Lower lobe of right lung (tissue), 2 donors: ENCODE results near the gene PTPN2. TPM values are rescaled to one million over a fixed set of nuclear protein-coding genes. Genes with fewer than 3 reads are reported as not detected.

Experiments
- ATAC-seq, 2 donors: fragments of 200-7000 bp; cut with Tn5 transposase; one replicate each; pipeline ENCODE4 v1.9.1; 2020 to 2022; ENCODE audit warnings: mild to moderate bottlenecking in 2 of 2, moderate library complexity in 2 of 2
- DNase-seq: peaks from one replicate; pipeline ENCODE4 v3.0.0-alpha.2; 2020
- H3K27ac ChIP-seq: fragments of 200-600 bp; one replicate; pipeline ENCODE4 v1.8.0; 2022
- H3K27me3 ChIP-seq: fragments of 200-600 bp; one replicate; pipeline ENCODE4 v1.8.0; 2022; ENCODE audit warnings: low read depth
- H3K36me3 ChIP-seq: fragments of 200-600 bp; one replicate; pipeline ENCODE4 v1.8.0; 2022; ENCODE audit warnings: mild to moderate bottlenecking
- H3K4me1 ChIP-seq: fragments of 200-600 bp; one replicate; pipeline ENCODE4 v1.8.0; 2022
- H3K4me3 ChIP-seq: fragments of 200-600 bp; one replicate; pipeline ENCODE4 v1.8.0; 2022; ENCODE audit warnings: mild to moderate bottlenecking
- H3K9me3 ChIP-seq: fragments of 200-600 bp; one replicate; pipeline ENCODE4 v1.8.0; 2022
- intact Hi-C: fragments of 100-400 bp; cut with DNase I; formaldehyde crosslinking; loops from one replicate; pipeline ENCODE4 v1.11.0; 2022
- total RNA-seq: library from RNA; stranded (reverse); fragmentation: NEBNext Ultra II Directional; extraction: Animal tissue kit (Norgen Biotek cat#: 25700); gene quantifications from one replicate; pipeline ENCODE4 v1.2.1, GENCODE V29; 2021
- TF ChIP-seq, protein P1 (sequence below): fragments of 200-600 bp; IDR thresholded peaks from one replicate; pipeline ENCODE4 v1.8.0; 2022; ENCODE audit warnings: antibody characterized with exemption, mild to moderate bottlenecking
- donor health status: DM: no; HTN: yes; CAD: no; lungs with severe emphysema.

PTPN2 gene
- total RNA-seq, 1 donor from 2014 or later: 52.6 TPM

DNA sequence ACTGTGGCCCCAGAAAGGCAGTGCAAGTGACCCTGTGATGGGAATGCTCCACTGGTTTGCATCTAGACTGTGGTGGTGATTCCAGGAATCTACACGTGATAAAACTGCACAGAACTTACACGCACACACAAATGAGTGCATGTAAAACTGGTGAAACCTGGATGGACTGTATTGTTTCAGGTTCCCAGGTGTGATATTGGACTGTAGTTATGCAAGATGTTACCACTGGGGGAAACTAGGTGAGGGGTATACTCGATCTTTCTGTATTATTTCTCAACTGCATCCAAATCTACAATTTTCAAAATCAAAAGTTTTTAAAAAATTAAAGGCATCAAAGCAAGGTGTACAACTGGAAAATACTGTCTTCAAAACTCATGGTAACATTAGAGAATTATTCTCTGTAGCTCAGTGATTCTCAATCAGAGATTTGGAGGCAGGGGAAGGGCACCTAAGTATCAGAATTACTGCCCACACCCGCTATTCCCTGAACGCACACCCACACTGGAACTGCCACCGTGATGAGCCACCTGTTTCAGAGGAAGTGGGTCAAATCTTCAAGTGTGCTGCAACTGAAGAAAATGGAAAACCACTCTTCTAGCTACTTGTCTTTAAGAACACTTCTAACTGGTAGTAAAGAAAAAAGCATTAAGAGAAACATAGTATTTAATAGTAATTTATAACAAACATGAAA is 26.7 kb downstream of the PTPN2 start:
- peaks cover 29% of the 10 kb centered on the region for H3K4me1 ChIP-seq
- intact Hi-C loops: no loop called here
- H3K36me3 ChIP-seq: peaks cover 15% of the 10 kb centered on the region
- DNase-seq (no peak), ATAC-seq (no peak)
- H3K9me3 ChIP-seq: no peaks in the 10 kb centered on the region
- H3K27me3 ChIP-seq: no peaks in the 10 kb centered on the region
- no peak overlapping the region for H3K4me3 ChIP-seq
- H3K27ac ChIP-seq: no peak overlapping the region
- TF ChIP-seq, protein P1, sequence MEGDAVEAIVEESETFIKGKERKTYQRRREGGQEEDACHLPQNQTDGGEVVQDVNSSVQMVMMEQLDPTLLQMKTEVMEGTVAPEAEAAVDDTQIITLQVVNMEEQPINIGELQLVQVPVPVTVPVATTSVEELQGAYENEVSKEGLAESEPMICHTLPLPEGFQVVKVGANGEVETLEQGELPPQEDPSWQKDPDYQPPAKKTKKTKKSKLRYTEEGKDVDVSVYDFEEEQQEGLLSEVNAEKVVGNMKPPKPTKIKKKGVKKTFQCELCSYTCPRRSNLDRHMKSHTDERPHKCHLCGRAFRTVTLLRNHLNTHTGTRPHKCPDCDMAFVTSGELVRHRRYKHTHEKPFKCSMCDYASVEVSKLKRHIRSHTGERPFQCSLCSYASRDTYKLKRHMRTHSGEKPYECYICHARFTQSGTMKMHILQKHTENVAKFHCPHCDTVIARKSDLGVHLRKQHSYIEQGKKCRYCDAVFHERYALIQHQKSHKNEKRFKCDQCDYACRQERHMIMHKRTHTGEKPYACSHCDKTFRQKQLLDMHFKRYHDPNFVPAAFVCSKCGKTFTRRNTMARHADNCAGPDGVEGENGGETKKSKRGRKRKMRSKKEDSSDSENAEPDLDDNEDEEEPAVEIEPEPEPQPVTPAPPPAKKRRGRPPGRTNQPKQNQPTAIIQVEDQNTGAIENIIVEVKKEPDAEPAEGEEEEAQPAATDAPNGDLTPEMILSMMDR: no peak

DNA sequence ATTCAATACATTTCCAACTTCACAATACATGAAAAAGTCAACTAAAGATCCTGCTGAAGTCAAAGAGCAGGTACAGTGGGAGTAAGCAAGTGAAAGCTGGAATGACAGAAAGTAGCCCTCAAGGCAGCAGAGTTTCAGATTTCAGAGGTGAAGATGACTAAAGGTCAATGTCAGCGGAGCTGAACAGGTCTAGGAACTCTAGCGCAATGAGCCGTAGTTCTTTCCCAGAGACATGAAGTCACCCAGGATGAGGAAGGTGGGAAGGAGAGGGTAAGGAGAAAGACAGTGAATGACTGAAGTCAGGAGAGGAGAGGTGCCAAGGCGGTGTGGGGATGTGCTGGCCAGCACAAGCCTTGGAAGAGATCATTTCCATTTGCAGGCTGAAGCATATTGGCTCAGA is 28.1 kb downstream of the PTPN2 start:
- H3K27me3 ChIP-seq: no peaks in the 10 kb centered on the region
- H3K4me3 ChIP-seq: no peak overlapping the region
- no peak for ATAC-seq
- TF ChIP-seq, protein P1: no peak
- H3K36me3 ChIP-seq: peaks cover 15% of the 10 kb centered on the region
- peaks cover 15% of the 10 kb centered on the region for H3K4me1 ChIP-seq
- intact Hi-C loops: no loop called here
- H3K27ac ChIP-seq: no peak overlapping the region
- DNase-seq: no peak
- no peaks in the 10 kb centered on the region for H3K9me3 ChIP-seq

DNA sequence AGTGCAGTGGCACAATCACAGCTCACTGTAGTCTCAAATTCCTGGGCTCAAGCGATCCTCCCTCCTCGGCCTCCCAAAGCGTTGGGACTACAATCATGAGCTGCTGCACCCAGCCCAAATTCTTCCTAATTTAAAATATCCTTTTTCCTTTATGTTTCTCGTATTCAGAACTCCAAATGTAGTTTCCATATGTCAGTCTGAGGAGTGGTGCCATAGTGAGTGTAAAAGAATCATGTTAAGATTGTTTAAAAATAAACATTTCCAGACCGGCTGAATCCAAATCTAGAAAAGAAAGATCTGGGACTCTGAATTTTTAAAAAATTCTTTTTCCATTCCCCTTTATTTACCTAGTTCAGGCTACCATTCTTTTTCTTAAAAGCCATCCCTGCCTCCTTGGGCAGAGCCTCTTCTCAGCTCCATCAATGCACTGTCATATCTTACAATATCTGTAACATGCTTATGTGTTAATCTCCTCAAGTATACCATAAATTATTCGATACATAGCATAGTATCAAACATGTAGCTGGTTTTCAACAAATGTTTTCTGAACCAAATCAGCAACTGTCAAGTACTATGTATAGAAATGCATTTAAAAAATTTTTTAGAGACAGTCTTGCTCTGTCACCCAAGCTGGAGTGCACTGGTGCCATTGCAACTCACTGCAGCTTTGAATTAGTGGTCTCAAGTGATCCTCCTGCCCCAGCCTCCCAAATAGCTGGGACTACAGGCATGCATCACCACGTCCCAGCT is 31.3 kb downstream of the PTPN2 start:
- H3K9me3 ChIP-seq: no peaks in the 10 kb centered on the region
- no peaks in the 10 kb centered on the region for H3K27me3 ChIP-seq
- TF ChIP-seq, protein P1: no peak
- no peaks in the 10 kb centered on the region for H3K4me1 ChIP-seq
- no peak overlapping the region for H3K27ac ChIP-seq
- no peak for DNase-seq
- peaks cover 11% of the 10 kb centered on the region for H3K36me3 ChIP-seq
- no peak for ATAC-seq
- intact Hi-C loops: no loop called here
- H3K4me3 ChIP-seq: no peak overlapping the region

DNA sequence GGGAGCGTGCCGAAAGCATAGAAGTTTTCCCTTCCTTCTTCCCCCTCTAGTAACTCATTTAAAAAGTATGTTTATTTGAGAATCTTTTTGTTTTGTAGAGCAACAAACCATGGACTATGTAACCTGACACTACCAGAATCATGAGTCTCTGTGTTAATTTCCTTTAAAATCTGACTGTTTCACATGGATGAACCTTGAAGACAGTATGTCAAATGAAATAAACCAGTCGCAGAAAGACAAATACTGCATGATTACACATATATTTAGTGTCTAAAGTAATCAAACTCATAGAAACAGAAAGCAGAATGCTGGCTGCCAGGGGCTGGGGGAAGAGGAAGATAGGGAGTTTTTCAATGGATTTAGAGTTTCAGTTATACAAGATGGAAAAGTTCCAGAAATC is 32.3 kb downstream of the PTPN2 start:
- Histone ChIP-seq H3K9me3 (no peaks in the 10 kb centered on the region), H3K4me1 (no peaks in the 10 kb centered on the region), H3K4me3 (no peak overlapping the region), H3K27me3 (no peaks in the 10 kb centered on the region), H3K27ac (no peak overlapping the region), H3K36me3 (peaks cover 7% of the 10 kb centered on the region)
- ATAC-seq (no peak), DNase-seq (no peak)
- intact Hi-C loops: no loop called here
- TF ChIP-seq, protein P1: no peak

DNA sequence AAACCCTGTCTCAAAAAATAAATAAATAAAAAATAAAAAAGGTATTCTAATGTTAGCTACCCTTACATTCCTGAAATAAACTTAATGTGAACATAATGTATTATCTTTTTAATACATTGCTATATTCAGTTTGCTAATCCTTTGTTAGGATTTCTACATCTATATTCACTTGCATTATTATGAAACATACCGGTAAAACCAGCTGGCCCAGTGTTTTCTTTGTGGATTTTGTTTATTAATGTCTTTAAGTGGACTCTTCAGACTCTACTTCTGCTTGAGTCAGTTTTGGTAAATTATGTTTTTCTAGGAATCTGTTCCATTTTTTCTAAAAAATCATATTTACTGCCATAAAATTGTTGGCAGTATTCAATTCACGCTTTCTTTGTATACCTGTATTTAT is 34.5 kb downstream of the PTPN2 start:
- no peak for DNase-seq
- peak; percentile 48 to 86 for ATAC-seq
- H3K27me3 ChIP-seq: no peaks in the 10 kb centered on the region
- no peak overlapping the region for H3K27ac ChIP-seq
- intact Hi-C loops: no loop called here
- no peaks in the 10 kb centered on the region for H3K36me3 ChIP-seq
- no peak overlapping the region for H3K4me3 ChIP-seq
- TF ChIP-seq, protein P1: no peak
- no peaks in the 10 kb centered on the region for H3K4me1 ChIP-seq
- H3K9me3 ChIP-seq: no peaks in the 10 kb centered on the region
